Body of pancreas (tissue), 4 donors: ENCODE results near the gene PLPP3.

Experiments used
- CTCF ChIP-seq, 7 experiments: fragments of 450-650 bp in 4 of 7; fragments of 200-600 bp in 3 of 7; sonication (generic) in 3 of 7; IDR thresholded peaks; one replicate each; pipeline ENCODE4 v1.5.1; 2016 to 2019; ENCODE audit warnings: antibody characterized with exemption in 7 of 7
- POLR2A ChIP-seq, 3 donors: fragments of 450-650 bp; IDR thresholded peaks; one replicate each; pipeline ENCODE4 v1.6.1; 2016; ENCODE audit warnings: antibody characterized with exemption in 3 of 3, mild to moderate bottlenecking in 2 of 3

DNA sequence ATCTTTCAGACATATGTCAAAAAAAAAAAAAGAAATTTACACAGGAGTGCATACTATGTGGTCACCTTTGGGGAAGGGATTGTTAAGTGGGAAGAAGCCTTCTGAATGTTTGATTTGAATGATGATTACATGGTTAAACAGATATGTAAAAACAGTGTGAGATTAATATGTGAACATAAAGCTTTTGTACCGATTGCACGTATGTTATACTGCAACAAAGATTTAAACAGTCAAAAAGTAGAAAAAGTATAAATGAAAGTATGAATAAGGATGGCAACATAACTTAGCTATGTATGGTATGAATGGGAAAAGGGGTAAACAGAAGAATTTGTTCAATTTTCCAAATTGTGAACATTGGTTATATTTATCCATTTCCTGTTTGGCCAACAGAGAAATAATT, 10.0 kb upstream of the PLPP3 start:
- TF ChIP-seq CTCF (IDR thresholded peaks at IDR 0.05) (no peak), POLR2A (IDR thresholded peaks at IDR 0.05) (no peak)
